ENCODE measurements around the gene CRYBG1. TPM values are rescaled to one million over a fixed set of nuclear protein-coding genes. Genes with fewer than 3 reads are reported as not detected.

The CRYBG1 gene
- total and polyA plus RNA-seq, 2 donors (not counting 1 experiment from before 2014, with no cell fraction given) = 9.6 to 47.0 TPM

GRCh38 chr6:106318851-106319250 lies 41.7 kb upstream of the CRYBG1 start:
- H3K9me3 ChIP-seq (ENCODE audit: control extremely low read depth in 1 of 3, control insufficient read depth in 2 of 3, insufficient read depth in 1 of 3, low read length in 2 of 3) = no peaks in the 10 kb centered on the region
- no peak overlapping the region for H3K27ac Mint-ChIP-seq
- H3K4me2 ChIP-seq (replicated peaks; ENCODE audit: low read depth, low read length, poor library complexity, severe bottlenecking) = no peak overlapping the region
- TF ChIP-seq CTCF (IDR thresholded peaks at IDR 0.05) (no peak), EZH2 (IDR thresholded peaks at IDR 0.05; ENCODE audit: borderline replicate concordance, insufficient read depth, low read depth, low read length, poor library complexity, severe bottlenecking) (no peak)
- H3K4me1 ChIP-seq (ENCODE audit: control insufficient read depth in 2 of 2, insufficient read depth in 2 of 2, low read length in 2 of 2) = peaks cover 1 to 6% of the 10 kb centered on the region in 2 donors
- no peaks in the 10 kb centered on the region for H3K27me3 Mint-ChIP-seq
- no peak overlapping the region for H3K4me3 ChIP-seq (ENCODE audit: control extremely low read depth in 1 of 5, extremely low read depth in 1 of 5, insufficient read depth in 1 of 5, low read depth in 2 of 5, low read length in 4 of 5)
- ChIA-PET POLR2A (no interaction called here), CTCF (interaction anchor here (1.3 to 1.6 kb wide), 2 partner anchors 16 to 21 kb away, joined by 3 read pairs; no protein-coding TSS in a partner anchor)
- H3K27me3 ChIP-seq (replicated peaks in 1 of 4; ENCODE audit: control extremely low read depth in 1 of 4, control insufficient read depth in 3 of 4, insufficient read depth in 4 of 4, low read length in 3 of 4) = no peaks in the 10 kb centered on the region
- ATAC-seq (ENCODE audit: low read depth) (no peak), DNase-seq (no peak)
- H3K27ac ChIP-seq (ENCODE audit: low read length in 2 of 2) = no peak overlapping the region
- H2AFZ ChIP-seq (ENCODE audit: insufficient read depth, low read depth, low read length, poor library complexity, severe bottlenecking) = no peak overlapping the region
- H3K79me2 ChIP-seq (ENCODE audit: control insufficient read depth, insufficient read depth, low read length) = peaks cover 71% of the 10 kb centered on the region
- intact Hi-C loops (cut with micrococcal nuclease) = no loop called here
- no peak overlapping the region for H3K4me3 Mint-ChIP-seq
- peaks cover 46% of the 10 kb centered on the region for H3K4me1 Mint-ChIP-seq
- H3K36me3 ChIP-seq (replicated peaks in 1 of 2; ENCODE audit: control extremely low read depth in 1 of 2, control insufficient read depth in 1 of 2, extremely low read depth in 1 of 2, insufficient read depth in 2 of 2, low read length in 1 of 2) = peaks cover 1 to 11% of the 10 kb centered on the region in 2 experiments
- H3K9me3 Mint-ChIP-seq (ENCODE audit: insufficient read depth) = no peaks in the 10 kb centered on the region
- no peak overlapping the region for H3K9ac ChIP-seq (ENCODE audit: low read length)
- H4K20me1 ChIP-seq (ENCODE audit: control insufficient read depth, insufficient read depth, low read length, poor library complexity, severe bottlenecking) = peaks cover 38% of the 10 kb centered on the region

GRCh38 chr6:106321940-106322339 lies 38.6 kb upstream of the CRYBG1 start:
- H3K4me2 ChIP-seq (replicated peaks; ENCODE audit: low read depth, low read length, poor library complexity, severe bottlenecking) = no peak overlapping the region
- intact Hi-C loops (cut with micrococcal nuclease) = loop anchor here (10.0 kb wide), 2 partner anchors 793 to 1333 kb away; partner anchors contain the start of gene BEND3
- peaks cover 77% of the 10 kb centered on the region for H3K79me2 ChIP-seq (ENCODE audit: control insufficient read depth, insufficient read depth, low read length)
- CTCF ChIA-PET = interaction anchor here (0.9 kb wide), 1 partner anchor 13 kb away, joined by 5 read pairs; no protein-coding TSS in a partner anchor
- WGBS (ENCODE audit: insufficient coverage) = 100% methylated on average over 1 of the region's 4 CpGs
- POLR2A ChIA-PET = no interaction called here
- H3K27ac ChIP-seq (ENCODE audit: low read length in 2 of 2) = no peak overlapping the region
- DNase-seq (no peak), ATAC-seq (ENCODE audit: low read depth) (no peak)
- Mint-ChIP-seq H3K9me3 (ENCODE audit: insufficient read depth) (no peaks in the 10 kb centered on the region), H3K27ac (no peak overlapping the region), H3K4me3 (no peak overlapping the region), H3K27me3 (no peaks in the 10 kb centered on the region), H3K4me1 (peaks cover 56% of the 10 kb centered on the region)
- H4K20me1 ChIP-seq (ENCODE audit: control insufficient read depth, insufficient read depth, low read length, poor library complexity, severe bottlenecking) = peaks cover 34% of the 10 kb centered on the region
- TF ChIP-seq EZH2 (IDR thresholded peaks at IDR 0.05; ENCODE audit: borderline replicate concordance, insufficient read depth, low read depth, low read length, poor library complexity, severe bottlenecking) (no peak), CTCF (IDR thresholded peaks at IDR 0.05) (no peak)
- peaks cover 16 to 20% of the 10 kb centered on the region in 2 donors for H3K4me1 ChIP-seq (ENCODE audit: control insufficient read depth in 2 of 2, insufficient read depth in 2 of 2, low read length in 2 of 2)
- no peak overlapping the region for H3K4me3 ChIP-seq (ENCODE audit: control extremely low read depth in 1 of 5, extremely low read depth in 1 of 5, insufficient read depth in 1 of 5, low read depth in 2 of 5, low read length in 4 of 5)
- H3K9me3 ChIP-seq (ENCODE audit: control extremely low read depth in 1 of 3, control insufficient read depth in 2 of 3, insufficient read depth in 1 of 3, low read length in 2 of 3) = no peaks in the 10 kb centered on the region
- no peaks in the 10 kb centered on the region for H3K36me3 ChIP-seq (replicated peaks in 1 of 2; ENCODE audit: control extremely low read depth in 1 of 2, control insufficient read depth in 1 of 2, extremely low read depth in 1 of 2, insufficient read depth in 2 of 2, low read length in 1 of 2)
- H2AFZ ChIP-seq (ENCODE audit: insufficient read depth, low read depth, low read length, poor library complexity, severe bottlenecking) = no peak overlapping the region
- H3K9ac ChIP-seq (ENCODE audit: low read length) = no peak overlapping the region
- no peaks in the 10 kb centered on the region for H3K27me3 ChIP-seq (replicated peaks in 1 of 4; ENCODE audit: control extremely low read depth in 1 of 4, control insufficient read depth in 3 of 4, insufficient read depth in 4 of 4, low read length in 3 of 4)

Data from B cell (primary cell).